Psoas muscle (tissue), 8 donors: ENCODE data around the gene HAGH. TPM values are rescaled to one million over a fixed set of nuclear protein-coding genes. Genes with fewer than 3 reads are reported as not detected.

ENCODE experiments used
- ATAC-seq, 4 donors: fragments of 200-7000 bp; cut with Tn5 transposase; one replicate each; pipeline ENCODE4 v1.9.1; 2020; ENCODE audit warnings: moderate library complexity in 3 of 4, mild to moderate bottlenecking in 2 of 4
- DNase-seq, 2 donors: peaks; one replicate each; pipeline ENCODE4 v3.0.0-alpha.2; 2020
- H3K27ac ChIP-seq: fragments of 200-600 bp; one replicate; pipeline ENCODE4 v1.8.0; 2022
- H3K27me3 ChIP-seq, 3 donors: fragments of 200-600 bp in 1 of 3; one replicate each; pipeline versions ENCODE4 v1.6.1 to v1.8.0; 2013 to 2022; ENCODE audit warnings: low read length in 2 of 3, mild to moderate bottlenecking in 2 of 3, moderate library complexity in 1 of 3; ENCODE audit not compliant: insufficient read depth in 3 of 3
- H3K36me3 ChIP-seq, 2 donors: fragments of 200-600 bp in 1 of 2; one replicate each; pipeline versions ENCODE4 v1.6.1 to v1.8.0; 2013 to 2022; ENCODE audit warnings: low read depth in 1 of 2, mild to moderate bottlenecking in 1 of 2, moderate library complexity in 1 of 2; ENCODE audit not compliant: insufficient read depth in 1 of 2
- H3K4me1 ChIP-seq: fragments of 200-600 bp; one replicate; pipeline ENCODE4 v1.8.0; 2022
- H3K4me3 ChIP-seq: fragments of 200-600 bp; one replicate; pipeline ENCODE4 v1.8.0; 2022; ENCODE audit warnings: mild to moderate bottlenecking
- H3K9me3 ChIP-seq: fragments of 200-600 bp; one replicate; pipeline ENCODE4 v1.8.0; 2022
- CTCF ChIP-seq: fragments of 200-600 bp; IDR thresholded peaks from one replicate; pipeline ENCODE4 v1.8.0; 2022; ENCODE audit warnings: antibody characterized with exemption
- WGBS, 3 donors: extraction: QIAGEN DNeasy Blood & Tissue Kit; methylation state at CpG; one replicate each; pipeline versions ENCODE4 v1.1.6 to v1.1.7; 2013; 5-methylcytosine and 5-hydroxymethylcytosine counted together
- intact Hi-C, 2 donors: fragments of 100-400 bp; cut with DNase I; formaldehyde crosslinking; loops; one replicate each; pipeline versions ENCODE4 v1.11.0 to v1.14.2; 2022
- polyA plus RNA-seq, 3 donors: library from polyadenylated mRNA; stranded (reverse); fragments of 200-250 nt; gene quantifications; one replicate each; pipeline ENCODE4 v1.2.3, GENCODE V29; 2013
- total RNA-seq, 4 donors: library from RNA; stranded (reverse); fragmentation: NEBNext Ultra II Directional in 2 of 4; extraction: Animal tissue kit (Norgen Biotek cat#: 25700) in 2 of 4; gene quantifications; one replicate each; pipeline versions ENCODE4 v1.2.1 to v1.2.4, GENCODE V29; 2021 to 2023
- donor health status: healthy with polysubstance abuse.
- donor health status: DM: no; HTN: no; CAD: no; lungs with moderate emphysema.
- donor health status: Bipolar disorder and iron deficiency.
- donor health status: healthy.
- donor health status: DM: yes; HTN: yes; CAD: no.
- donor health status: DM: no; HTN: no; CAD: no.
- donor health status: DM: no; HTN: no; CAD: no.
- donor health status: DM: yes; HTN: yes; CAD: no.

Gene HAGH
- total and polyA plus RNA-seq, 7 donors: 112 to 277 (median 160) TPM

GRCh38 chr16:1828645-1829410, 2.2 kb upstream of the HAGH start:
- TF ChIP-seq CTCF: no peak
- Histone ChIP-seq H3K9me3 (no peaks in the 10 kb centered on the region), H3K27me3 (no peaks in the 10 kb centered on the region), H3K36me3 (peaks cover 0 to 28% of the 10 kb centered on the region in 2 donors), H3K4me1 (peaks cover 44% of the 10 kb centered on the region), H3K27ac (peak overlapping the region; percentile 8), H3K4me3 (peak overlapping the region; percentile 79)
- no peak for ATAC-seq
- intact Hi-C loops: no loop called here
- no peak for DNase-seq
- 74 to 76% (median 76%) methylated on average over 11 of the region's 11 CpGs for WGBS, 3 donors

- TF ChIP-seq CTCF: peak; percentile 20
- ATAC-seq (peak; percentile 39 to 56 (median 47)), DNase-seq (no peak)
- WGBS, 3 donors: 2% methylated on average over 45 to 96 of the region's 96 CpGs
- Histone ChIP-seq H3K27ac (peak overlapping the region; percentile 90), H3K4me3 (peak overlapping the region; percentile 79), H3K36me3 (peaks cover 0 to 37% of the 10 kb centered on the region in 2 donors), H3K27me3 (no peaks in the 10 kb centered on the region), H3K9me3 (no peaks in the 10 kb centered on the region), H3K4me1 (peaks cover 47% of the 10 kb centered on the region)
- intact Hi-C loops: no loop called here
Measured at GRCh38 chr16:1825864-1826690, 548 bp downstream of the HAGH start.

GRCh38 chr16:1825381-1825863, 1.2 kb downstream of the HAGH start:
- Histone ChIP-seq H3K27ac (peak overlapping the region; percentile 90), H3K4me3 (peak overlapping the region; percentile 79), H3K4me1 (peaks cover 46% of the 10 kb centered on the region), H3K36me3 (peaks cover 0 to 38% of the 10 kb centered on the region in 2 donors), H3K9me3 (no peaks in the 10 kb centered on the region), H3K27me3 (no peaks in the 10 kb centered on the region)
- intact Hi-C loops: no loop called here
- ATAC-seq: no peak
- WGBS, 3 donors: 67 to 73% (median 73%) methylated on average over 15 of the region's 15 CpGs
- DNase-seq: no peak
- TF ChIP-seq CTCF: no peak

- Histone ChIP-seq H3K4me1 (peaks cover 34% of the 10 kb centered on the region), H3K27me3 (no peaks in the 10 kb centered on the region), H3K9me3 (no peaks in the 10 kb centered on the region), H3K4me3 (no peak overlapping the region), H3K27ac (no peak overlapping the region), H3K36me3 (peaks cover 0 to 49% of the 10 kb centered on the region in 2 donors)
- intact Hi-C loops: no loop called here
- ATAC-seq: no peak
- DNase-seq: no peak
- no peak for TF ChIP-seq CTCF
- 45 to 60% (median 56%) methylated on average over 9 of the region's 9 CpGs for WGBS, 3 donors
Measured at GRCh38 chr16:1823821-1824220, 2.8 kb downstream of the HAGH start.
